ENCODE data around the gene MME. TPM values are rescaled to one million over a fixed set of nuclear protein-coding genes. Genes with fewer than 3 reads are reported as not detected.

Gene MME
- total RNA-seq, 1 experiment from 2014 or later, result not detected

DNA sequence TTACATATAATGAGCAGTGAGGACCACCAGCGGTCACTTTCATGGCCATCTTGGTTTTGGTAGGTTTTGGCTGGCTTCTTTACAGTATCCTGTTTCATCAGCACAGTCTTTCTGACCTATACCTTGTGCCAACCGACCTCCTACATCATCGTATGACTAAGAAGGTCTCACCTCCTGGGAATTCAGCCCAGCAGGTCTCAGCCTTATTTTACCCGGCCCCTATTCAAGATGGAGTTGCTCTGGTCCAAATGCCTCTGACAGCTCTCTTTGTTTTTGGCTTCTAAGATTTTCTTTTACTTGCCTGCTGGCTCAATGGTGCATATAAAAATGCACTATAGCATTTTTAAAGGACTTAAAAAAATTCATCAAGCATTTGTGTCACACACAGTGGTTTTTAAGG, 3.2 kb upstream of the MME start:
- peaks cover 4% of the 10 kb centered on the region for H3K4me1 ChIP-seq (ENCODE audit: insufficient read depth, low read length, poor library complexity, severe bottlenecking)
- intact Hi-C loops (cut with micrococcal nuclease; ENCODE audit: unreplicated experiment), result loop anchor here (10.0 kb wide), 1 partner anchor 228 kb away; no protein-coding TSS in a partner anchor
- H3K9me3 ChIP-seq (ENCODE audit: low read depth, low read length, poor library complexity, severe bottlenecking), result no peaks in the 10 kb centered on the region
- H3K27me3 ChIP-seq (replicated peaks; ENCODE audit: insufficient read depth, low read depth, low read length, poor library complexity), result peaks cover 55% of the 10 kb centered on the region
- H3K27ac ChIP-seq (ENCODE audit: low read depth, low read length, poor library complexity, severe bottlenecking), result no peak overlapping the region
- CTCF ChIA-PET, result no interaction called here
- no peak overlapping the region for H3K4me3 ChIP-seq (ENCODE audit: low read depth, low read length, poor library complexity, severe bottlenecking)
- DNase-seq (ENCODE audit: low spot score), result no peak
- H3K36me3 ChIP-seq (ENCODE audit: insufficient read depth, low read length, poor library complexity, severe bottlenecking), result no peaks in the 10 kb centered on the region
- POLR2A ChIA-PET (ENCODE audit: low non-redundant PET), result no interaction called here
- TF ChIP-seq, protein P1, sequence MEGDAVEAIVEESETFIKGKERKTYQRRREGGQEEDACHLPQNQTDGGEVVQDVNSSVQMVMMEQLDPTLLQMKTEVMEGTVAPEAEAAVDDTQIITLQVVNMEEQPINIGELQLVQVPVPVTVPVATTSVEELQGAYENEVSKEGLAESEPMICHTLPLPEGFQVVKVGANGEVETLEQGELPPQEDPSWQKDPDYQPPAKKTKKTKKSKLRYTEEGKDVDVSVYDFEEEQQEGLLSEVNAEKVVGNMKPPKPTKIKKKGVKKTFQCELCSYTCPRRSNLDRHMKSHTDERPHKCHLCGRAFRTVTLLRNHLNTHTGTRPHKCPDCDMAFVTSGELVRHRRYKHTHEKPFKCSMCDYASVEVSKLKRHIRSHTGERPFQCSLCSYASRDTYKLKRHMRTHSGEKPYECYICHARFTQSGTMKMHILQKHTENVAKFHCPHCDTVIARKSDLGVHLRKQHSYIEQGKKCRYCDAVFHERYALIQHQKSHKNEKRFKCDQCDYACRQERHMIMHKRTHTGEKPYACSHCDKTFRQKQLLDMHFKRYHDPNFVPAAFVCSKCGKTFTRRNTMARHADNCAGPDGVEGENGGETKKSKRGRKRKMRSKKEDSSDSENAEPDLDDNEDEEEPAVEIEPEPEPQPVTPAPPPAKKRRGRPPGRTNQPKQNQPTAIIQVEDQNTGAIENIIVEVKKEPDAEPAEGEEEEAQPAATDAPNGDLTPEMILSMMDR (conservative IDR thresholded peaks at IDR 0.05; ENCODE audit: low read depth, low read length), result no peak
- TF ChIP-seq EZH2 (IDR thresholded peaks at IDR 0.05; ENCODE audit: borderline replicate concordance, low read depth, low read length, poor library complexity, severe bottlenecking), result no peak
- BruUV-seq (replicated peaks), result no TSS peak

DNA sequence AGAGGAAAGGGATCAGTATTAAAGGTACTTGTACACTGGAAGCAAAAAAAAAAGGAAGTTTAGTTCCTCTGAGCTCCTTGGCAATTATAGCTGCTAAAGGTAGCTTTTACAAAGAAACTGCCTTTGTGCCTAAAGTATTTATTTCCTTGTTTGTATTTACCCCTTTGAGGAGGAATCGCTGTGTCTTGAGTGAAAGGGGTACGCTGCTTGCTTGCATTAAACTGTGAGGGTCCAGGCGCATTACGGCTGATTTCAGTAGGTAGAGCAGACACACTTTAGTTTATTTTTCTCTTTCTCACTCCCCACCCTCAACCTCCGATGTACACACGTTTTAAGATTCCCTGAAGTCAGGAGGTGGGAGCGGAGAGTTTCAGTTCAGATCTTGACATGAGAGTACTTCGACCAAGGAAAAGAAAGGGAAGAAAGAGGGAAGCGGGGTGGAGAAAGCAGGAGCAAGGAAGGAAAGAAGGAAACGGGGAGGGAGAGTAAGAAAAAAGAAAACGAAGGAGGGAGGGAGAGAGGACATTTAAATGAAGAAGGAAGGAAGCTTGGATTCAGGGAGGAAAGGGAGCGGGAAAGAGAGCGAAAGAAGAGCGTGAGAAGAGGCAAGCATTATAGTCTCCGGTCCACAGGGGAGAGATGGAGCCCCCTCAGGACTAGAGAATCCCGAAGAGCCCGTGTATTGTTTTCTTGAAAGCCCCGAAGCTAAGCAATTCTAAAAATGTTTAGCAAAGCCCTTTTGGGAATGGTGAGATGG, 1.2 kb upstream of the MME start:
- H3K27me3 ChIP-seq (replicated peaks; ENCODE audit: insufficient read depth, low read depth, low read length, poor library complexity), result peaks cover 75% of the 10 kb centered on the region
- H3K36me3 ChIP-seq (ENCODE audit: insufficient read depth, low read length, poor library complexity, severe bottlenecking), result no peaks in the 10 kb centered on the region
- peak; percentile 90 for TF ChIP-seq EZH2 (IDR thresholded peaks at IDR 0.05; ENCODE audit: borderline replicate concordance, low read depth, low read length, poor library complexity, severe bottlenecking)
- TF ChIP-seq, protein P1 (conservative IDR thresholded peaks at IDR 0.05; ENCODE audit: low read depth, low read length), result no peak
- intact Hi-C loops (cut with micrococcal nuclease; ENCODE audit: unreplicated experiment), result loop anchor here (10.0 kb wide), 1 partner anchor 226 kb away; no protein-coding TSS in a partner anchor
- DNase-seq (ENCODE audit: low spot score), result no peak
- BruUV-seq (replicated peaks), result no TSS peak
- ChIA-PET POLR2A (ENCODE audit: low non-redundant PET) (no interaction called here), CTCF (interaction anchor here (0.6 kb wide), 1 partner anchor 52 kb away, joined by 3 read pairs; no protein-coding TSS in a partner anchor)
- H3K9me3 ChIP-seq (ENCODE audit: low read depth, low read length, poor library complexity, severe bottlenecking), result no peaks in the 10 kb centered on the region
- no peak overlapping the region for H3K4me3 ChIP-seq (ENCODE audit: low read depth, low read length, poor library complexity, severe bottlenecking)
- no peak overlapping the region for H3K27ac ChIP-seq (ENCODE audit: low read depth, low read length, poor library complexity, severe bottlenecking)
- peaks cover 4% of the 10 kb centered on the region for H3K4me1 ChIP-seq (ENCODE audit: insufficient read depth, low read length, poor library complexity, severe bottlenecking)

DNA sequence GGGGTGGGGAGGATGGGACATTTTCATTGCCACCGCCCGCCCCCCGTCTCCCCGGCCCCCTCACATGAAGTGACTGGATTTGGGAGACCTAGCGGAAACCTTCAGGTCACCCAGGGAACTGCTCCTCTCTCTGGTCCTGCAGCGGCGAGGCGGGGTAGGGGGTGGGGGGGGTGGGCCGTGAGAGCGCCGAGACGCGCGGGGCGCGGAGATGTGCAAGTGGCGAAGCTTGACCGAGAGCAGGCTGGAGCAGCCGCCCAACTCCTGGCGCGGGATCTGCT, 712 bp upstream of the MME start:
- intact Hi-C loops (cut with micrococcal nuclease; ENCODE audit: unreplicated experiment), result loop anchor here (10.0 kb wide), 1 partner anchor 225 kb away; no protein-coding TSS in a partner anchor

More for the DNA sequence above, 712 bp upstream of the MME start:
- Histone ChIP-seq H3K4me1 (ENCODE audit: insufficient read depth, low read length, poor library complexity, severe bottlenecking) (peaks cover 4% of the 10 kb centered on the region), H3K27me3 (replicated peaks; ENCODE audit: insufficient read depth, low read depth, low read length, poor library complexity) (peaks cover 80% of the 10 kb centered on the region), H3K36me3 (ENCODE audit: insufficient read depth, low read length, poor library complexity, severe bottlenecking) (no peaks in the 10 kb centered on the region), H3K27ac (ENCODE audit: low read depth, low read length, poor library complexity, severe bottlenecking) (no peak overlapping the region), H3K4me3 (ENCODE audit: low read depth, low read length, poor library complexity, severe bottlenecking) (peak overlapping the region; percentile 33), H3K9me3 (ENCODE audit: low read depth, low read length, poor library complexity, severe bottlenecking) (no peaks in the 10 kb centered on the region)
- CTCF ChIA-PET, result no interaction called here
- BruUV-seq (replicated peaks), result no TSS peak
- POLR2A ChIA-PET (ENCODE audit: low non-redundant PET), result no interaction called here
- DNase-seq (ENCODE audit: low spot score), result no peak
- TF ChIP-seq, protein P1 (conservative IDR thresholded peaks at IDR 0.05; ENCODE audit: low read depth, low read length), result no peak
- TF ChIP-seq EZH2 (IDR thresholded peaks at IDR 0.05; ENCODE audit: borderline replicate concordance, low read depth, low read length, poor library complexity, severe bottlenecking), result no peak
